HG03139 (cell line): ENCODE measurements around the gene CLCN2.

Source experiments
- ATAC-seq: cut with Tn5 transposase; IDR thresholded peaks from one replicate; pipeline ENCODE4 v1.9.1; 2021; ENCODE audit not compliant: unreplicated experiment

The CLCN2 gene

DNA sequence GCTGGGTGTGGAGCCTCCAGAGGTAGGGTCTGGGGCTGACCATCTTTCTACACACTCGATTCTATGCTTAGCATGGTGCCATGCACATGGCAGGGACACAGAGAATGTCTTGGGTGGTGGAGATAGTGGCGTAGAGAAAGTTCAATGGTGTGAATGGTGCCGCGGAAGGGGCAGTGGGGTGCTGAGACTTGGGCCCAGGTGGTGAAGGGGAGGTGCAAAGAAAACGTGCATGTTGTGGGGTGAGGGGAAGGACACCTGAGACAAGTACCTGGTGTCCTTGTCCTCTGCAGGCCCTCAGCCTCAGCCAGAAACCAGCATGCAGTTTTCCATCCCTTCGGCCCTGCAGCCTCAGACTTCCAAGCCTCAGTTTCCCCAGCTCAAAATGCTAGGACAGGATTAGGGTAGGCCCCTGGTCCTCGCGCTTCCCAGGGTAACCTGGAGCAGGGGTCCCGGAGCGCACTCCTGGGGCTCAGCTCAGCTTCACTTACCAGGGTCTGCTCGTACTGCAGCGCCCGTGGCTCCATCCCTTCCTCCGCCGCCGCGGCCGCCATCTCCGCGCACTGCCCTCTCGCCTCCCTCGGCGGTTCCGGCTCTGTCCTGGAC, 375 bp downstream of the CLCN2 start:
- no peak for ATAC-seq

DNA sequence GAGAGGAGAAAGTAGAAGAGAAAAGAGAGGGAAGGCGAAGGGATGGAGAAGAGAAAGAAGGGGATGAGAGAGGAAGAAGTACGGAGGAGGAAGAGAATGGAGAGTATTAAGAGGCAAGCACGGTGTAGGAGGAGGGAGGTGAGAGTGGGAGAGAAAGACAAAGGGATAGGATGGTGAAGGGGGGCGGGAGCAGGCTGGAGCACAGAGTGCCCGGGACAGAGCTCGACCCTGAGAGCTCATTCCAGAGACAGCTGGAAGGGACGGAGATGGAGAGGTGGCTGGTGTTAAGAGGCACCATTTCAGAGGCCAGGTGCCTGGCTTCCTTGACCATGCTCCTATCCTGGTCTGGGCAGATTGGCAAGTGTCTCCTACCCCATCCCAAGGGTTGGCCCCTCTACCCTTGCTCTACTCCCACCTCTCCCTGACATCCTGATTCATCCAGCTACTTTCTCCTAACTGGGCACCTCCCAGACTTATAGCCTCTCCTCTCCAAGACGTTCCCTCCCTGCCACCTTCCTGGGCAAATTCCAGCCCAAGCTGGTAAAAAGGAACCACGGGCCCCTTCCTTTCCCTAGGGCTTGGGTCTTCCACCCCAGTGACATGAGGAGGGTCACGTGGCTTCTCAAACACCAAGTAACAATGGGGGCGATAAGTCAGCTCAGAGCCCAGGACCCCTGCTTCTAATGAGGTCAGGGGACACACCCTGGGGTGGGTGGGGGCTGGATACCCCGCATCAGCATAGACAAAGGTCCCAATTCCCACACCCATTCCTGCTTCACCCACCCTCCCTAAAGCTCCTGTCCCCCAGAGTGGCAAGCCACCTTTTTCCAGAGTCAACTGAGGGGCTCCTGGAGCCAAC, 1.1 kb downstream of the CLCN2 start:
- ATAC-seq = no peak

DNA sequence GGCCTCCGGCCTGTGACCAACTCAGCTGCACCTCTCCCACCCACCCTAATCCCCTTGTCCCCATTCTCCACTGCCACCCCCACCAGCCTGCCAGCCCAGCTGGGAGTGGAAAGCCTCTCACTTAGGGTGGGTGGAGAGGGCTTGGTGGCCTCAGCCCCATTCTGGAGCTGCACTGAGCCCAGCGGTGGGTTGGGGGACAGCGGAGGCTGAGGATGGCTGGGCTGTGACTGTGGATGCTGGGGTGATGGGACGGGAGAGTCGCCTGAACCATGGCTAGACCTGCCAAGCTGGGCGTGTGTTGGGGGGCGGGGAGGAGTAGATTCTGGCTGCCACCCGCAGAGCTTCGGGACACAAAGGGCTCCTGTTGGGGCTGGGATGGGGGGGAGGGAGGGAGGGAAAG, 1.8 kb downstream of the CLCN2 start:
- ATAC-seq = no peak

DNA sequence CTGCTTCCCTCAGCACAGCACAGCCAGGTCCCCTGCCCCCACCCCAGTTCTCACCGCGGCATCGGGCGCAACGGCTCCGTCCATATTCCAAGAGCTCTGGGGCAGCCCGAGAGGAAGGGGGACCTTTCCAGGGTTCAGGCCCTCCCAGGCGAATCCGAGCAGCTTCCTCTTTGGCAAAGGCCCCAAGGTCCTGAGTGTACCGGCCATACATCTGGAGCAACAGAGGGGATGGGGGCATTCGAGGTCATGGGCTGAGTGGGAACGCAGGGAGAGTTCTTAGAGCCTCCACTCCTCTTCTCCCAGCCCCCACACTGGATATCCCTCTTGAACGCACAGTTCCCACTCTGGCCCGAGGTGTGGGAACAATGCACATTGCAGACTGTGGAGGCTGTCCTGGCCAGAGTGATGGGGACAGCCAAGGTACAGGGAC, 2.5 kb downstream of the CLCN2 start:
- no peak for ATAC-seq

DNA sequence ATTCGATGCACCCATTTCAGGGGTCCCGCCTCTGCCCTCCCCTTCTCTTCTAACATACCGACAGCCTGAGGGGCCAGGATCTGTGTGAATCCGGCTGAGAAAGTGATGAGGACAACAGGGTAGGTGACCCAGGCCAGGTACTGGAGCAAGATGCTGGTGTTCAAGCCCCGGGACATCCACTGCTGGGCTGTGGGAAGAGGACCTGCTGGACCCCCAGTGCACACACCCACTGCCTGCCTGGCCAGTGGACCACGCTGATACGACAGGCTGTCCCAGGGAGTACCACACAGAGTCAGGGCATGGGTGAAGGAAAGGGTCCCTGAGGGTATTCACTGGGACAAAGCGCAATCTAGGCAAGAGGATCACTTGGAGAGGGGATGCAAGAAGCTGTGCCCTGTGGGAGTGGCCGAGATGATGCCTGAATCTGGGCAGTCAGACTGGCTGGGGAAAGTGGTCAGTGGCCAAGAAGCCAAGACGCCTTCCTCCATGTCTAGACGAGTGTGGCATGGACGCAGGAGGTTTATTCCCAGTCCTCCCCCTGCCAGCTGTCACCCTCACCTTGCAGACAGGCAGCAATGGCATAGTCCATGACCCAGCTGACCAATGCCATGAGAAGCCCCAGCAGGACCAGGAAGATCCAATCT, 3.2 kb downstream of the CLCN2 start:
- no peak for ATAC-seq

GRCh38 chr3:184357248-184358123, 3.9 kb downstream of the CLCN2 start:
- ATAC-seq = no peak

DNA sequence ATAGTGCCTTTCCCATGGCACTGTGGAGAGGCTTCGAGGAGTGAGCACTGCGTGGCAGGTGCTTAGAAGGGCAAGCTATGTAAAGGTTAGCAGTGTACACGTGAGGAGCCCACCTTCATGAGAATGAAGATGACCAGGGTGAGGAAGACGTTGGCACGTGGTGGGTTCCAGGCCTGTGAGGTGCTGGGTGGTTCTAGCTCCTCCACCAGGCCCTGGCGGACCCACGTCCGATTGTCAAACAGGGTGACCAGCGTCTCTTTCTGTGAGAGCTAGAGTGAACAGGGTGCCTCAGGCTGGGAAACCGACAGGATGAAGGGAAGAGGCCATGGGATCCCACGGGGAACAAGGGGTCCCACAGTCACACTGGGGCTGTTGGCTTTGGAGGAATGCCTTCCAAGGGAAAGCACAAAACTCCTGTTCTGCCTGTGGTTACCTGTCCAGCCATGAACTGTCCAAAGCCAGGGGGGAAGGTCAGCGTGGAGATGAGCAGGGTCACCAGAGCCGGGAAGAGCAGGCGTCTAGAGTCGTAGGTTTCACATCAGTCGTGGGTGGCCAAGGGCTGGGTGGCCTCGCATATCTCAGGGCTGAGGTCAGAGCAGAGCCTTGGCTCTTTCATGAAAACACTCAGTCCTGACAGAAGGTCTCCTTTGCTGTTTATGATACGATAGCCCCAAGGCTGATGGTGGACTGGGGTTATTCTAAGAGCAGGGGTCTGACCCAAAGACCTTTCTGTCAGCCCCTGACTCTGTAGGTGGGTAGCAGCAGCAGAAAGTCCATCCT, 6.0 kb downstream of the CLCN2 start:
- ATAC-seq = no peak

DNA sequence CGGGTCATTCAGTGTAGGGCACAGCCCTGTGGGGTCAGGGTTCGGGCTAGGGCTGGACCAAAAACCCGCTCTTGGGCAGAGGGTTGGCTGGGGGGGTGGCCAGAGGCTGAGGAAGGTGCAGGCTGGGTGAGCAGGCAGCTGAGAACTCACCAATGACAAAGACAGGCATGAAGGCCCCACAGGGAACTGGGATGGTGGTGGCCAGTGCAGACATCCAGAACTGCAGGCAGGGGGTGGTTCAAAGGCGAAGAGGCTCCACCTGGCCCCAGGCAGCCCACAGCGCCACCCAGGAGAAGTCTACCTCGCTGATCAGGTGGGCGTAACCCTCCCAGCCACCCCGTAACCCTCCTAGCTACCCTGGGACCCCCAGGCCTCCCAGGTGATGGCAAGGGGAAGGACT, 6.7 kb downstream of the CLCN2 start:
- no peak for ATAC-seq

DNA sequence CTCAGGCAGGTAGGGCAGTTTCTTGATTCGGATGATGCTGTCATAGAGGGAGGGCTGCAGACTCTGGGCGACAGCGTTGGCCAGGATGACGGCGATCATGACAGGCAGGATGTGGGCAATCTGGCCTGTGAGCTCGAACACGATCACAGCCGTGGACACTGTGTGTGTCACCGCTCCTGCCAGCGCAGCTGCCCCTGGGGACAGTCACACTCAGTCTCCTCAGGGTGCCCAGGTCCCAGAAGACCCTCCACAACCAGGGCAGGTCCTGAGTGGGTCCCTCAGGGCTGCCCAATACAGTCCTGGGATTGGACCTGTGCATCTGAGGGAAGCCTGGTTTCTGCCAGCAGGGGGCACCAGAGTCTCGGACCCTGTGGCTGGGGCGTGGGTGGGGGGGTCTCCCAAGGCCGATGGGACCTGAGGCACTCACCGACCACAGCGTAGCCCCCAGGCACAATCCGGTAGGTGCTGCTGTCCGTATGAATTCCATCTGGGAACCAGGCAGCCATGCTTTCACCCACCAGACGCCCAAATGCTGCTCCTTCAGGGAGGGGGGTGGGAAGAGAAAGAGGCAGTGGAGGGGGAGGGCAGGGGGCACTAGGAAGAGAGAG, 7.2 kb downstream of the CLCN2 start:
- no peak for ATAC-seq

DNA sequence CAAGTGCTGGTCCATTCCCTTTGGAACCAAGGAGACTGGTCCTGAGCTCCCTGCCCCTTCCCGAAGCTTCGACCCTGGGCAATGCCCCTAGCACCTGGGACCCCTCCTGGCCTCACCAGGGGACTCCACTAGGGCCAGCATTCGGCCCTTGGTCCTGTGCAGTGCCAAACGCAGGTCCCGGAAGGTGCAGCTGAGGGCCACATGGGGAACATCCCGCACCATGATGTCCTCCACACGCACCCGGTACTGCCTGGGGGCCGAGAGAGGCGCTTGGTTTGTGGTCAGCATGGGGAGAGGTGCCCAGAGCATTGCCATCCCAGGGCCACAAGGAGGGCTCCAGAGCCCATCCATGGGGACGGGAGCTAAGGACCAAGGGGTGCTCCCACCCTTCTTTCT, 7.9 kb downstream of the CLCN2 start:
- no peak for ATAC-seq

- ATAC-seq = no peak
Measured at GRCh38 chr3:184352897-184353545, 8.4 kb downstream of the CLCN2 start.

- no peak for ATAC-seq
Measured at GRCh38 chr3:184352149-184352785, 9.1 kb downstream of the CLCN2 start.

GRCh38 chr3:184351511-184352148, 9.8 kb downstream of the CLCN2 start:
- ATAC-seq = no peak

DNA sequence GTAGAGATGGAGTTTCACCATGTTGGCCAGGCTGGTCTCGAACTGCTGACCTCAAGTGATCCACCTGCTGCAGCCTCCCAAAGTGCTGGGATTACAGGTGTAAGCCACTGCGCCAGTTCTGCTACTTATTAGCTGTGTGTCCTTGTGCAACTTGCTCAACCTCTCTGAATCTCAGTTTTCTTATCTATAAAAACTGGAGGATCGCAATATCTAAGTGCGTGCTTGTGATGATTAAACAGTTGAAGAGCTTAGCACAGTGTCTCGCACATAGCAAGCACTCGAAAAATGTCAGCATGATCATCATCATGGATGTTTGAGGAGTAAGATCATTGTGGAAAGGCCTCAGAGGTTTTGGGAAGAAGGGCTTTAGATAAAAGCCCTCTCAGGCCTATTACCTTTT, 10.8 kb downstream of the CLCN2 start:
- ATAC-seq = no peak

- ATAC-seq = no peak
Measured at GRCh38 chr3:184349563-184350470, 11.6 kb downstream of the CLCN2 start.

DNA sequence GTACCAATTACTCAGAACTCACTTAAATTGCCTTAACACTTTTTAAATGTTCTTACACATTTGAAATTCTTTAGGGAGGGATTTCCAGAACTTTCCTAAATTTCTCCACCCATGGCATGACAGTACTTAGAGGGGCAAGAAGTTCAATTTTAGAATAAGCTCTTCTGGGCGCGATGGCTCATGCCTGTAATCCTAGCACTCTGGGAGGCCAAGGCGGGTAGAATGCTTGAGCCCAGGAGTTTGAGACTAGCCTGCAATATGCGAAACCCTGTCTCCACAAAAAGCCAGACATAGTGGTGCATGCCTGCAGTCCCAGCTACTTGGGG, 13.4 kb downstream of the CLCN2 start:
- no peak for ATAC-seq

DNA sequence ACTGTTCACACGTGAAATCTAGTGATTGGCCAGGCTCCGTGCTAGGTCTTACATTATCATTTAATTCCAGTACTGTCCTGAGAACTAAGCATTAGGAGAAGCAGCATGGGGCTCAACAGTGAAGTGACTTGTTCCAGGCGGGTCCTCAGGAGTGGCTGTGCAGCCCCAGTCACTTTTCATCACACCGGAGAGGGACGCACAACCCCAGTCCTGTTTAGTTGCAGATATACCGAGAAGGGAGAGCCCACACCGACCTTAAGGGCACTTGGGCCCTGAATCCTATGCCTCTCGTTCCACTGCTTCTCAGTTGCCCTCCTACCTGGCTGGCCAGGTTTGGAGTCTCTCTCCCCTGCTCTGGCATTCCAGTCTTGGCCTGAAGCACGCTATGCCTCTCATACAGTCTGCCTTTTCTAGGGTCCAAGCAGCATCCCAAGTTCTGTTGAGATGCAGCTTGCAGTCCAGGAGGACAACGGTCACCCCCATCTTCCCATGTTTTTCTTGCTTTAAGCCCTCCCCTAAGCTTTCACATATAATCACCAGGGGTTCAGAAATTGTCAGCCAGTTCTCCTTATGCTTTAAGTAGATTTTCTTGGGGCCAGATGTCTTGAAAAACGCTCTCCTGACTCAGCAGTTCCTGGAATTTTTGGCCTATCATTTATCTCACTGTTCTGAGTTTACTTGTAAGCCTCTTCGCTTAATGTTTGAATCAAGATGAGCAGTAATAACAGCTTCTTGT, 13.9 kb downstream of the CLCN2 start:
- ATAC-seq = no peak
